Liver (tissue), 3 donors: ENCODE measurements around the gene CISD1.

Experiments
- CTCF ChIP-seq: fragments of 150-350 bp; IDR thresholded peaks from 2 replicates; pipeline ENCODE4 v1.5.1; 2017; ENCODE audit warnings: improper control_type of control experiment, low read depth, low read length; ENCODE audit not compliant: missing input control
- EGR1 ChIP-seq, 2 donors: IDR thresholded peaks; 2 replicates each; pipeline ENCODE4 v1.6.1; 2016 to 2018; ENCODE audit warnings: antibody characterized with exemption in 2 of 2, low read depth in 2 of 2
- JUND ChIP-seq, 2 donors: IDR thresholded peaks; 2 replicates each; pipeline ENCODE4 v1.6.1; 2016; ENCODE audit warnings: antibody characterized with exemption in 2 of 2
- MAX ChIP-seq: IDR thresholded peaks from 2 replicates; pipeline ENCODE4 v1.6.1; 2016; ENCODE audit warnings: antibody characterized with exemption
- RAD21 ChIP-seq, 2 donors: IDR thresholded peaks; 2 replicates each; pipeline ENCODE4 v1.6.1; 2016; ENCODE audit warnings: antibody characterized with exemption in 2 of 2, mild to moderate bottlenecking in 2 of 2
- REST ChIP-seq: IDR thresholded peaks from 2 replicates; pipeline ENCODE4 v1.6.1; 2016; ENCODE audit warnings: antibody characterized with exemption, mild to moderate bottlenecking
- SP1 ChIP-seq: IDR thresholded peaks from 2 replicates; pipeline ENCODE4 v1.6.1; 2018; ENCODE audit warnings: antibody characterized with exemption, mild to moderate bottlenecking
- TAF1 ChIP-seq: conservative IDR thresholded peaks from 2 replicates; pipeline ENCODE4 v1.6.1; 2016; ENCODE audit warnings: antibody characterized with exemption, mild to moderate bottlenecking
- YY1 ChIP-seq: IDR thresholded peaks from 2 replicates; pipeline ENCODE4 v1.6.1; 2016; ENCODE audit warnings: antibody characterized with exemption, mild to moderate bottlenecking
- donor health status: healthy.
- donor health status: healthy.

GRCh38 chr10:58318346-58318745, 49.4 kb downstream of the CISD1 start:
- TF ChIP-seq CTCF = no peak
- TF ChIP-seq MAX = no peak
- TF ChIP-seq SP1 = no peak
- TF ChIP-seq TAF1 = no peak
- TF ChIP-seq REST = no peak
- TF ChIP-seq YY1 = no peak
- no peak for TF ChIP-seq JUND (IDR thresholded peaks at IDR 0.05)
- TF ChIP-seq EGR1 (IDR thresholded peaks at IDR 0.05; ENCODE audit: low read depth in 2 of 2) = no peak
- TF ChIP-seq RAD21 (IDR thresholded peaks at IDR 0.05) = no peak
